Fibroblast of skin of right quadriceps (primary cell): Measurements from ENCODE around the gene PROM2.
"Not testable (repeated sequence)": the region's sequence is repeated elsewhere in the genome, so short reads cannot be mapped to it uniquely, and the experiment has no call there.

Experiments used
- DNase-seq: peaks from one replicate; pipeline ENCODE4 v3.0.0-alpha.2; 2013

PROM2 gene, protein sequence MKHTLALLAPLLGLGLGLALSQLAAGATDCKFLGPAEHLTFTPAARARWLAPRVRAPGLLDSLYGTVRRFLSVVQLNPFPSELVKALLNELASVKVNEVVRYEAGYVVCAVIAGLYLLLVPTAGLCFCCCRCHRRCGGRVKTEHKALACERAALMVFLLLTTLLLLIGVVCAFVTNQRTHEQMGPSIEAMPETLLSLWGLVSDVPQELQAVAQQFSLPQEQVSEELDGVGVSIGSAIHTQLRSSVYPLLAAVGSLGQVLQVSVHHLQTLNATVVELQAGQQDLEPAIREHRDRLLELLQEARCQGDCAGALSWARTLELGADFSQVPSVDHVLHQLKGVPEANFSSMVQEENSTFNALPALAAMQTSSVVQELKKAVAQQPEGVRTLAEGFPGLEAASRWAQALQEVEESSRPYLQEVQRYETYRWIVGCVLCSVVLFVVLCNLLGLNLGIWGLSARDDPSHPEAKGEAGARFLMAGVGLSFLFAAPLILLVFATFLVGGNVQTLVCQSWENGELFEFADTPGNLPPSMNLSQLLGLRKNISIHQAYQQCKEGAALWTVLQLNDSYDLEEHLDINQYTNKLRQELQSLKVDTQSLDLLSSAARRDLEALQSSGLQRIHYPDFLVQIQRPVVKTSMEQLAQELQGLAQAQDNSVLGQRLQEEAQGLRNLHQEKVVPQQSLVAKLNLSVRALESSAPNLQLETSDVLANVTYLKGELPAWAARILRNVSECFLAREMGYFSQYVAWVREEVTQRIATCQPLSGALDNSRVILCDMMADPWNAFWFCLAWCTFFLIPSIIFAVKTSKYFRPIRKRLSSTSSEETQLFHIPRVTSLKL

GRCh38 chr2:95274291-95275150 lies at the start of gene PROM2:
TSS of gene PROM2 (plus strand) at chr2:95274449. CDS start at chr2:95274586, 137 bp downstream.
- no peak for DNase-seq

- DNase-seq = no peak
Observed at GRCh38 chr2:95225658-95226057, 48.6 kb upstream of the PROM2 start.

- peak; percentile 65 for DNase-seq
Observed at GRCh38 chr2:95231723-95232122, 42.5 kb upstream of the PROM2 start.

DNA sequence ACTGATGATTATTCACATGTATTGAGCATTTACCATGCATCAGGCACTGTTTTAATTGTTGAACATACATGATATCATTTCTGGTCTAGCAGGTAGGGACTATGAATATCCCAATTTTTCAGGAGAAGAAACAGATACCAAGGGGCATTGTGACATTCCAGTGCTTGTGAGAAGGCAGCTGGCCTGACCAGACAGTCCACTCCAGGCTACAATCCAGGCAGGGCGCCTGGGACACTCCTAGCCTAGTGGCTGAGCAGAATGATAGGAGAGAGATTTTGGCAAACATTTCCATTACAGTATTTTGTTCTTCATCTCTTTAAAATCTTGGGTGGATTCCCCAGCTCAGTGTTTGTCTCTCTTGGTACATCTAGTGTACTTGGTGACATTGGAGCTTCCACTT lies 42.0 kb upstream of the PROM2 start:
- no peak for DNase-seq

GRCh38 chr2:95234286-95234785 lies 39.9 kb upstream of the PROM2 start:
- DNase-seq = no peak

- DNase-seq = no peak
Observed at GRCh38 chr2:95234816-95235215, 39.4 kb upstream of the PROM2 start.

- DNase-seq = no peak
Observed at GRCh38 chr2:95238131-95238530, 36.1 kb upstream of the PROM2 start.

DNA sequence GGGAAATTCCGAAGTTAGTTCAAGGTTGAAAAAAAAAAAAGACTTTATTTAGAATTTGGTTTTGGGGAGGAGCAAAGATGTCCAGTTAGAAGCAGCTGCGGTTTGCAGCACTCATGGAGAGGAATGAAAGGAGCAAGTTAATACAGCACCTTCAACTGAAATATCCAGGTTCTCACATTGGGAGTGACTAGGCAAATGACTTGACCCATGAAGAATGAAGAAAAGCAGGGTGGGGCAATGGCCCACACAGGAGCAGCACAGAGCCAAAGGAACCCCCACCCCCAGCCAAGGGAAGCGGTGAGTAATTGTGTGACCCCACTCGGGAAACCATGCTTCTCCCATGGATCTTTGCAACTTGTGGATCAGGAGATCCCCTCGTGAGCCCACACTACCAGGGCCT lies 34.2 kb upstream of the PROM2 start:
- no peak for DNase-seq

DNA sequence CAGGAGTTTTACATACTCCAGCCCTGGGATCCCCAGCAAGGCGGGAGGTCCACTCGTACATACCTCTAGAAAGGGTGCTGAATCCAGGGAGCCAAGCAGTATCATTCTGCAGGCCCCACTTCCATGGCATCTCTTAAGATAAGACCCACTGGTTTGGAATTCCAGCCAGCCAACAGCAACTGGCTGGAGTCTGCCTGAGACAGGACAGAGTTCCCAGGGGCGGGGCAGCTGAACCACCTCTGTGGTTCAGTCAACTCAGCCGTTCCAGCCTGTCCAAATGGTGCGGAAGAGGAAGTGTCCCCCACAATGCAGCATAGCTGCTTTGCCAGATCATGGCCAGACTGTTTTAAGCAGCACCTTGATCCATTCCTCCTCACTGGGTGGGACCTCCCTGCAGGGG lies 33.7 kb upstream of the PROM2 start:
- no peak for DNase-seq

DNA sequence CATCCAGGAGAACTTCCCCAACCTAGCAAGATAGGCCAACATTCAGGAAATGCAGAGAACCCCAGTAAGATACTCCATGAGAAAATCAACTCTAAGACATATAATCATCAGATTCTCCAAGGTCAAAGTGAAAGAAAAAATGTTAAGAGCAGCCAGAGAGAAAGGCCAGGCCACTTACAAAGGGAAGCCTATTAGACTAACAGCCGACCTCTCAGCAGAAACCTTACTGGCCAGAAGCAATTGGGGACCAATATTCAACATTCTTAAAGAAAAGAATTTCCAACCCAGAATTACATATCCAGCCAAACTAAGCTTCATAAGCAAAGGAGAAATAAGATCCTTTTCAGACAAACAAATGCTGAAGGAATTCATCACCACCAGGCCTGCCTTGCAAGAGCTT lies 32.2 kb upstream of the PROM2 start:
- DNase-seq = not testable (repeated sequence)

GRCh38 chr2:95258271-95258670 lies 16.0 kb upstream of the PROM2 start:
- no peak for DNase-seq

- no peak for DNase-seq
Observed at GRCh38 chr2:95260028-95261023, 13.9 kb upstream of the PROM2 start.

GRCh38 chr2:95261602-95262001 lies 12.6 kb upstream of the PROM2 start:
- DNase-seq = no peak

GRCh38 chr2:95262896-95263542 lies 11.2 kb upstream of the PROM2 start:
- DNase-seq = no peak

GRCh38 chr2:95264624-95265023 lies 9.6 kb upstream of the PROM2 start:
- no peak for DNase-seq

- DNase-seq = no peak
Observed at GRCh38 chr2:95265182-95265581, 9.1 kb upstream of the PROM2 start.

- DNase-seq = no peak
Observed at GRCh38 chr2:95266781-95267430, 7.3 kb upstream of the PROM2 start.

- DNase-seq = no peak
Observed at GRCh38 chr2:95267458-95268210, 6.6 kb upstream of the PROM2 start.

DNA sequence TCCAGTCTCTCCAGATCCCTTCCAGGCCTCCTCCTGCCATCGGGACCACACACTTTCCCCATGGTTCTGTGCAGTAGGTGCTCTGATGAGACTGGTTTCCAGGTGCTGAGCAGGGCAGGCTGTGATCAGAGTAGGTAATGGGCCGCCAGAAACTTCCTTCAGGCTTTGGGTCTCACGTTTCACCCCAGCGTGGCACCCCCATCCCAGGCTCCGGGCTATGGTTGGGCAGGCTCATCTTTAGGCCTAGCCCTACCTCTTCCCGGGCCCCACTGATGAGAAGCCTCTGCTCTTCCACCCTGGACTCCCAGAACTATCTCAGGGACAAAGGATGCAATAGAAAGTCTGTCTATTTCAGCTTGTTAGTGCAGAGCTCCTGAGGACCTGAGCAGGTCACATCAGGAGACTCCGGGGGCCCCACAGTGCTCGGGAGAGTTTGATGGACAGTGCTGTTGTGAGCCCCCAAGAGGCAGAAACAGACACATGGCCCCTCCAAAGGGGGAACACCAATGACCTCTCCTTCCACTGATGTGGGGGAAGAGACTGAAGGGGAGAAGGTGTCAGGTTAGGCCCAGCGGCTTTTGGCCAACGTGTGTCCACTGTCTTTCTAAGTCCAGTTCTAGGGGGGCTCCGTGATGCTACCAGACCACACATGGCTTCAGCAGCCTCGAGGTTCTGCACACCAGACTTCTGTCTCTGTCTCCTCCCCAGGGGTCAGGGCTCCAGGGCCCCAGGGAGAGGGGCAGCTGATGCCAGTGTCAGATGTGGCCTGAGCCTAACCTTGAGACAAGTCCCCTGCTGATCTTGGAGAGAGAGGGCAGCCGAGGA lies 5.8 kb upstream of the PROM2 start:
- DNase-seq = no peak
